GM12801 (cell line): ENCODE data around the gene LSM14A.

Source experiments
- CTCF ChIP-seq: IDR thresholded peaks from one replicate; pipeline ENCODE4 v1.5.1; 2011; ENCODE audit warnings: control low read depth; ENCODE audit not compliant: insufficient read length; ENCODE audit errors: extremely low read depth

Gene LSM14A

GRCh38 chr19:34254698-34255432, 82.6 kb downstream of the LSM14A start:
- no peak for TF ChIP-seq CTCF

- TF ChIP-seq CTCF: no peak
Measured at GRCh38 chr19:34255546-34255945, 83.2 kb downstream of the LSM14A start.

GRCh38 chr19:34256835-34257558, 84.7 kb downstream of the LSM14A start:
- no peak for TF ChIP-seq CTCF

GRCh38 chr19:34257559-34257924, 85.2 kb downstream of the LSM14A start:
- no peak for TF ChIP-seq CTCF

- TF ChIP-seq CTCF: no peak
Measured at GRCh38 chr19:34259367-34260095, 87.2 kb downstream of the LSM14A start.

GRCh38 chr19:34260771-34261173, 88.5 kb downstream of the LSM14A start:
- TF ChIP-seq CTCF: no peak

- no peak for TF ChIP-seq CTCF
Measured at GRCh38 chr19:34261334-34262109, 89.2 kb downstream of the LSM14A start.
